HCT116 (cell line): ENCODE results near the gene ACVR1B. TPM values are rescaled to one million over a fixed set of nuclear protein-coding genes. Genes with fewer than 3 reads are reported as not detected.

ENCODE experiments used
- ATAC-seq: fragments of 200-7000 bp; cut with Tn5 transposase; 2 replicates; pipeline ENCODE4 v1.9.1; 2020; ENCODE audit warnings: mild to moderate bottlenecking, moderate library complexity
- BruUV-seq: library from RNA; stranded (reverse); fragments of 400-500 nt; replicated peaks from 2 replicates; lab custom pipeline; 2021; lab: Mats Ljungman, UMichigan
- CTCF ChIA-PET: fragments of 300-600 bp; sonication (Branson Sonifier 250); formaldehyde crosslinking; loops from one replicate; lab custom pipeline; 2021; ENCODE audit warnings: antibody characterized with exemption; lab: Charles Lee
- POLR2A ChIA-PET: fragments of 300-600, 350-600 bp; sonication (Branson Sonifier 250); formaldehyde crosslinking; loops from one replicate; lab custom pipeline; 2021; ENCODE audit warnings: antibody characterized with exemption; lab: Charles Lee
- RAD21 ChIA-PET, 2 experiments: fragments of 300-600 bp; sonication (Branson Sonifier 250); formaldehyde crosslinking; loops; one replicate each; lab custom pipeline; 2023; ENCODE audit warnings: low total read pairs in 2 of 2; ENCODE audit not compliant: uncharacterized antibody in 2 of 2, unreplicated experiment in 2 of 2, low non-redundant PET in 1 of 2; lab: Charles Lee
- DNase-seq: peaks from one replicate; pipeline ENCODE4 v3.0.0-alpha.2; 2010; ENCODE audit warnings: low read depth, low spot score
- H2AFZ ChIP-seq: fragments of 200-600 bp; shearing (Covaris generic), sonication (generic); 2 replicates; pipeline ENCODE4 v1.6.1; 2017; ENCODE audit warnings: low read depth, mixed run types, mixed read lengths, antibody characterized with exemption, low read length; ENCODE audit not compliant: poor library complexity, severe bottlenecking
- H3K27ac ChIP-seq: 2 replicates; pipeline ENCODE4 v1.5.1; 2012; ENCODE audit warnings: low read depth, low read length
- H3K27me3 ChIP-seq: fragments of 200-600 bp; sonication (generic); 2 replicates; pipeline ENCODE4 v1.6.1; 2016; ENCODE audit warnings: mixed run types, low read length, mixed read lengths; ENCODE audit not compliant: insufficient read depth
- H3K36me3 ChIP-seq, 2 experiments: fragments of 200-500 bp in 1 of 2; fragments of 200-600 bp in 1 of 2; sonication (Bioruptor generic) in 1 of 2; sonication (generic) in 1 of 2; 2 replicates each; pipeline versions ENCODE4 v1.5.1 to v1.6.1; 2014 to 2016; ENCODE audit warnings: low read length in 2 of 2, inconsistent platforms in 1 of 2, mixed read lengths in 1 of 2, mixed run types in 1 of 2; ENCODE audit not compliant: insufficient read depth in 2 of 2, control insufficient read depth in 1 of 2
- H3K4me1 ChIP-seq, 2 experiments: fragments of 200-600 bp in 1 of 2; sonication (generic) in 1 of 2; 2 replicates each; pipeline versions ENCODE4 v1.5.1 to v1.6.1; 2012 to 2017; ENCODE audit warnings: low read length in 2 of 2, inconsistent platforms in 1 of 2, mild to moderate bottlenecking in 1 of 2, mixed read lengths in 1 of 2, mixed run types in 1 of 2, moderate library complexity in 1 of 2; ENCODE audit not compliant: insufficient read depth in 2 of 2, control insufficient read depth in 1 of 2
- H3K4me2 ChIP-seq: fragments of 200-600 bp; sonication (generic); 2 replicates; pipeline ENCODE4 v1.6.1; 2017; ENCODE audit warnings: mixed run types, low read length, mixed read lengths
- H3K4me3 ChIP-seq, 2 experiments: fragments of 200-600 bp in 1 of 2; sonication (generic) in 1 of 2; replicated peaks in 1 of 2; 2 replicates each; pipeline ENCODE4 v1.5.1; 2011 to 2016; ENCODE audit warnings: low read length in 2 of 2, control low read depth in 1 of 2, low read depth in 1 of 2, mild to moderate bottlenecking in 1 of 2, mixed read lengths in 1 of 2, mixed run types in 1 of 2
- H3K79me2 ChIP-seq: fragments of 200-600 bp; sonication (generic); 2 replicates; pipeline ENCODE4 v1.6.1; 2017; ENCODE audit warnings: mild to moderate bottlenecking, mixed run types, low read length, moderate library complexity, mixed read lengths; ENCODE audit not compliant: insufficient read depth
- H3K9ac ChIP-seq: fragments of 200-600 bp; sonication (generic); 2 replicates; pipeline ENCODE4 v1.6.1; 2016; ENCODE audit warnings: low read length, mixed read lengths
- H3K9me2 ChIP-seq: fragments of 200-600 bp; sonication (generic), shearing (Covaris generic); 2 replicates; pipeline ENCODE4 v1.6.1; 2017; ENCODE audit warnings: mixed run types, mild to moderate bottlenecking, moderate library complexity; ENCODE audit not compliant: insufficient read depth
- H3K9me3 ChIP-seq, 2 experiments: fragments of 200-500 bp in 1 of 2; fragments of 200-600 bp in 1 of 2; sonication (Bioruptor generic) in 1 of 2; sonication (generic) in 1 of 2; 2 replicates each; pipeline ENCODE4 v1.6.1; 2014 to 2017; ENCODE audit warnings: low read length in 2 of 2, mixed read lengths in 2 of 2, inconsistent platforms in 1 of 2, low read depth in 1 of 2, mild to moderate bottlenecking in 1 of 2, mixed run types in 1 of 2, moderate library complexity in 1 of 2; ENCODE audit not compliant: control insufficient read depth in 1 of 2, insufficient read depth in 1 of 2
- H4K20me1 ChIP-seq: fragments of 200-600 bp; sonication (generic), shearing (Covaris generic); 2 replicates; pipeline ENCODE4 v1.6.1; 2017; ENCODE audit warnings: mixed run types, mild to moderate bottlenecking, moderate library complexity; ENCODE audit not compliant: insufficient read depth
- CEBPB ChIP-seq: IDR thresholded peaks from 2 replicates; pipeline ENCODE4 v1.6.1; 2012; ENCODE audit warnings: low read depth
- CTCF ChIP-seq, 3 experiments: fragments of 200-600 bp in 1 of 3; sonication (generic) in 1 of 3; IDR thresholded peaks in 2 of 3; conservative IDR thresholded peaks in 1 of 3; 2 replicates each; pipeline ENCODE4 v1.5.1; 2012 to 2017; ENCODE audit warnings: low read depth in 2 of 3, low read length in 2 of 3, antibody characterized with exemption in 1 of 3, borderline replicate concordance in 1 of 3, control low read depth in 1 of 3, mild to moderate bottlenecking in 1 of 3, mixed read lengths in 1 of 3, mixed run types in 1 of 3, moderate library complexity in 1 of 3; ENCODE audit not compliant: insufficient read depth in 1 of 3
- ELF1 ChIP-seq: IDR thresholded peaks from 2 replicates; pipeline ENCODE4 v1.6.1; 2012; ENCODE audit warnings: low read depth, borderline replicate concordance
- JUND ChIP-seq: IDR thresholded peaks from 2 replicates; pipeline ENCODE4 v1.6.1; 2012
- POLR2A ChIP-seq: IDR thresholded peaks from 2 replicates; pipeline ENCODE4 v1.7.0; 2011; ENCODE audit warnings: borderline replicate concordance; ENCODE audit not compliant: insufficient read depth, insufficient read length; ENCODE audit errors: extremely low read depth
- RAD21 ChIP-seq: IDR thresholded peaks from 2 replicates; pipeline ENCODE4 v1.6.1; 2012; ENCODE audit warnings: low read depth, mild to moderate bottlenecking
- SIN3A ChIP-seq: IDR thresholded peaks from 2 replicates; pipeline ENCODE4 v1.6.1; 2012; ENCODE audit warnings: low read depth
- SP1 ChIP-seq: IDR thresholded peaks from 2 replicates; pipeline ENCODE4 v1.6.1; 2012; ENCODE audit warnings: low read depth
- TCF7L2 ChIP-seq: IDR thresholded peaks from 2 replicates; pipeline ENCODE4 v1.7.0; 2011; ENCODE audit warnings: borderline replicate concordance, inconsistent platforms; ENCODE audit not compliant: insufficient read depth, insufficient read length; ENCODE audit errors: extremely low read depth
- YY1 ChIP-seq: IDR thresholded peaks from 2 replicates; pipeline ENCODE4 v1.6.1; 2011; ENCODE audit warnings: low read length, low read depth, moderate library complexity, mild to moderate bottlenecking; ENCODE audit not compliant: insufficient replicate concordance; ENCODE audit errors: extremely low read depth
- intact Hi-C: fragments of 100-400 bp; cut with micrococcal nuclease; formaldehyde crosslinking; loops from 2 replicates; pipeline ENCODE4 v1.10.0; 2022
- total RNA-seq: library from RNA; stranded (reverse); gene quantifications from one replicate; pipeline ENCODE4 v1.2.1, GENCODE V29; 2021; ENCODE audit not compliant: unreplicated experiment

Gene ACVR1B
- total RNA-seq, 1 experiment from 2014 or later, result 22.7 TPM

- TF ChIP-seq SP1 (no peak), ELF1 (no peak), TCF7L2 (no peak), SIN3A (no peak), JUND (no peak), RAD21 (no peak)
- TF ChIP-seq, all 23 proteins: peak for 0
Measured at GRCh38 chr12:52026263-52026662, 74.8 kb downstream of the ACVR1B start (continued).

- Histone ChIP-seq H3K4me3 (no peak overlapping the region), H2AFZ (no peak overlapping the region), H3K27ac (no peak overlapping the region), H3K4me2 (no peak overlapping the region), H3K36me3 (no peaks in the 10 kb centered on the region), H4K20me1 (no peaks in the 10 kb centered on the region), H3K9me3 (no peaks in the 10 kb centered on the region), H3K79me2 (no peaks in the 10 kb centered on the region), H3K27me3 (no peaks in the 10 kb centered on the region), H3K9ac (no peak overlapping the region), H3K9me2 (no peaks in the 10 kb centered on the region), H3K4me1 (peaks cover 34 to 61% of the 10 kb centered on the region in 2 experiments)
- intact Hi-C loops, result no loop called here
- RAD21 ChIA-PET, result interaction anchor here in 1 of 2 experiments (0.7 kb wide), 1 partner anchor 12 kb away, joined by 3 read pairs; no protein-coding TSS in a partner anchor
- ATAC-seq (no peak), DNase-seq (no peak)
- no peak for TF ChIP-seq POLR2A
- no peak for TF ChIP-seq CTCF (IDR thresholded peaks at IDR 0.05 in 2 of 3, conservative IDR thresholded peaks at IDR 0.05 in 1 of 3; ENCODE audit: borderline replicate concordance in 1 of 3, insufficient read depth in 1 of 3, low read depth in 2 of 3, low read length in 2 of 3)
- TF ChIP-seq CEBPB, result no peak
- TF ChIP-seq YY1, result no peak
- POLR2A ChIA-PET, result no interaction called here
- CTCF ChIA-PET, result interaction anchor here (0.7 to 8.6 kb wide), 7 partner anchors 23 to 134 kb away, joined by 3 to 174 read pairs (median 62); partner anchors contain the start of genes ATG101 and SMIM41
- BruUV-seq, result no TSS peak
Measured at GRCh38 chr12:52027085-52027843, 75.8 kb downstream of the ACVR1B start.
